Loucy (cell line): ENCODE data around the gene NLGN1.

ENCODE experiments used
- EZH2phosphoT487 ChIP-seq: fragments of 200-600 bp; IDR thresholded peaks from 2 replicates; pipeline ENCODE4 v1.6.1; 2018; ENCODE audit warnings: antibody characterized with exemption, mild to moderate bottlenecking, moderate library complexity, borderline replicate concordance
- TF ChIP-seq, protein P1 (sequence below): fragments of 200-600 bp; sonication (generic); conservative IDR thresholded peaks from 2 replicates; pipeline ENCODE4 v1.5.1; 2014; ENCODE audit warnings: mild to moderate bottlenecking, antibody characterized with exemption, low read length

DNA sequence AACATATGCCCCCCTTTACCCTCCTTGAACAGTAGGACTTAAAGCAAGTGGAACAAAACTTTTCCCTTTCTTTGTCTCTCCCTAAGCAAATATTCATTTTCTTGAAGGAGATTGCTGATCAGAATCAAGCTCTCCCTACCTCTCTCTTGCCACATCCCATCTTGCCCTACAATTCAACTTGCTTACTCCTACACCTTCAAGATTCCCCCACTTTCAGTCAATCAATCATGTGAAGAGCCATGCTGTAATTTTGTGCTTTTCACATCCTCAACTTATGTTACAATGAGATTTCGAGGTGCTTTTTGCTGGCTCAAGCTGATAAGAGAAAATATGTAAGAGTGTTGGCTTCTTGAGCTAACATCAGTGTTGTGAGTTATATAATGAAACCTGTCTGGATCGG, 662.9 kb downstream of the NLGN1 start:
- TF ChIP-seq, protein P1, sequence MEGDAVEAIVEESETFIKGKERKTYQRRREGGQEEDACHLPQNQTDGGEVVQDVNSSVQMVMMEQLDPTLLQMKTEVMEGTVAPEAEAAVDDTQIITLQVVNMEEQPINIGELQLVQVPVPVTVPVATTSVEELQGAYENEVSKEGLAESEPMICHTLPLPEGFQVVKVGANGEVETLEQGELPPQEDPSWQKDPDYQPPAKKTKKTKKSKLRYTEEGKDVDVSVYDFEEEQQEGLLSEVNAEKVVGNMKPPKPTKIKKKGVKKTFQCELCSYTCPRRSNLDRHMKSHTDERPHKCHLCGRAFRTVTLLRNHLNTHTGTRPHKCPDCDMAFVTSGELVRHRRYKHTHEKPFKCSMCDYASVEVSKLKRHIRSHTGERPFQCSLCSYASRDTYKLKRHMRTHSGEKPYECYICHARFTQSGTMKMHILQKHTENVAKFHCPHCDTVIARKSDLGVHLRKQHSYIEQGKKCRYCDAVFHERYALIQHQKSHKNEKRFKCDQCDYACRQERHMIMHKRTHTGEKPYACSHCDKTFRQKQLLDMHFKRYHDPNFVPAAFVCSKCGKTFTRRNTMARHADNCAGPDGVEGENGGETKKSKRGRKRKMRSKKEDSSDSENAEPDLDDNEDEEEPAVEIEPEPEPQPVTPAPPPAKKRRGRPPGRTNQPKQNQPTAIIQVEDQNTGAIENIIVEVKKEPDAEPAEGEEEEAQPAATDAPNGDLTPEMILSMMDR = no peak
- no peak for TF ChIP-seq EZH2phosphoT487
